Osteocyte (in vitro differentiated cells): Measurements from ENCODE around the gene TRIM33. TPM values are rescaled to one million over a fixed set of nuclear protein-coding genes. Genes with fewer than 3 reads are reported as not detected.

Experiments
- DNase-seq: peaks from one replicate; pipeline ENCODE4 v3.0.0; 2021; ENCODE audit warnings: mixed read lengths; ENCODE audit not compliant: unreplicated experiment; ENCODE audit errors: extremely low spot score
- H3K27ac Mint-ChIP-seq: one replicate; pipeline ENCODE4 v1.8.0; 2021; ENCODE audit warnings: mild to moderate bottlenecking, mixed read lengths; ENCODE audit not compliant: unreplicated experiment
- H3K27me3 Mint-ChIP-seq: one replicate; pipeline ENCODE4 v1.8.0; 2021; ENCODE audit warnings: mixed read lengths; ENCODE audit not compliant: unreplicated experiment
- H3K36me3 Mint-ChIP-seq: one replicate; pipeline ENCODE4 v1.8.0; 2021; ENCODE audit warnings: mixed read lengths; ENCODE audit not compliant: unreplicated experiment
- H3K4me1 Mint-ChIP-seq: one replicate; pipeline ENCODE4 v1.8.0; 2021; ENCODE audit warnings: mixed read lengths; ENCODE audit not compliant: unreplicated experiment
- H3K4me3 Mint-ChIP-seq: one replicate; pipeline ENCODE4 v1.8.0; 2021; ENCODE audit warnings: mild to moderate bottlenecking, moderate library complexity, mixed read lengths; ENCODE audit not compliant: unreplicated experiment
- H3K9me3 Mint-ChIP-seq: one replicate; pipeline ENCODE4 v1.8.0; 2021; ENCODE audit warnings: mixed read lengths; ENCODE audit not compliant: unreplicated experiment
- total RNA-seq: library from RNA; stranded (reverse); gene quantifications from 2 replicates; pipeline ENCODE4 v1.2.1, GENCODE V29; 2021
- TF ChIP-seq, protein P1 (sequence below): fragments of 200-600 bp; sonication (generic); IDR thresholded peaks from 2 replicates; pipeline ENCODE4 v1.5.0; 2021; ENCODE audit warnings: antibody characterized with exemption, mild to moderate bottlenecking, moderate library complexity

Gene TRIM33
- total RNA-seq, 1 donor from 2014 or later = 32.2 TPM

DNA sequence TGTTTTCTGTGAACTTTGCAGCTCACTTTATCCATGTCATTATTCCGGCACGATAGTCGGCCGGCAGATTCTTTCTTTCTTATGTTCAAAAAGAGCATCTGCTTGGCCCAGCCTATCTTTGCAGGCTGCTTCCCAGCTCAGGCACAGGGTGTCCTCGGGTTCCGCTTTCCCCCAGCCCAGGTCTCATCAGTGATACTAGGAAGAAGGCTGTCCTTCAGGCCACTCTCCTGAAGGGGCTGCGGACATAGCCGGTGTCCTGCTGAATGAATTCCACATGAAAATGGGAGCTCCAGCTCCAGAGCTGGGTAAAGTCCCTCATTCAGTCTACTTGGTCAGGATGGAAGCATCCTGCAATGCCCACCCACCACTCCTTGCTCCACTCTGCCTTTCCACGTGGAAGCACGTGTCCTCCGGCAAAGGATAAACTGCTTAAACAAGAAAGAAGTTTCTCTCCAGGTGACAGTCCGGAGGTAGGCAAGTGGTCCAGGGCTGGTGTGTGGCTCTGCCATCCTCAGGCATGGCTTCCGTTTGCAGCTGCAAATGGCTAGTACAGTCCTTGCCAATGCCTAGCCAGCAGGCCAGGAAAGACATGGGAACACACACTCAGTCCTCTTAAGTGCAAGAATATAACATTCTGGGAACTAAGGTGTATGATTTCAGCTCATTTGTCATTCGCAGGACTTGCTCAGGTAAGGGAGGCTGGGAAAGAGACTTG is 161.0 kb downstream of the TRIM33 start:
- peak; percentile 67 for DNase-seq
- H3K36me3 Mint-ChIP-seq = no peaks in the 10 kb centered on the region
- TF ChIP-seq, protein P1, sequence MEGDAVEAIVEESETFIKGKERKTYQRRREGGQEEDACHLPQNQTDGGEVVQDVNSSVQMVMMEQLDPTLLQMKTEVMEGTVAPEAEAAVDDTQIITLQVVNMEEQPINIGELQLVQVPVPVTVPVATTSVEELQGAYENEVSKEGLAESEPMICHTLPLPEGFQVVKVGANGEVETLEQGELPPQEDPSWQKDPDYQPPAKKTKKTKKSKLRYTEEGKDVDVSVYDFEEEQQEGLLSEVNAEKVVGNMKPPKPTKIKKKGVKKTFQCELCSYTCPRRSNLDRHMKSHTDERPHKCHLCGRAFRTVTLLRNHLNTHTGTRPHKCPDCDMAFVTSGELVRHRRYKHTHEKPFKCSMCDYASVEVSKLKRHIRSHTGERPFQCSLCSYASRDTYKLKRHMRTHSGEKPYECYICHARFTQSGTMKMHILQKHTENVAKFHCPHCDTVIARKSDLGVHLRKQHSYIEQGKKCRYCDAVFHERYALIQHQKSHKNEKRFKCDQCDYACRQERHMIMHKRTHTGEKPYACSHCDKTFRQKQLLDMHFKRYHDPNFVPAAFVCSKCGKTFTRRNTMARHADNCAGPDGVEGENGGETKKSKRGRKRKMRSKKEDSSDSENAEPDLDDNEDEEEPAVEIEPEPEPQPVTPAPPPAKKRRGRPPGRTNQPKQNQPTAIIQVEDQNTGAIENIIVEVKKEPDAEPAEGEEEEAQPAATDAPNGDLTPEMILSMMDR = no peak
- peaks cover 15% of the 10 kb centered on the region for H3K27me3 Mint-ChIP-seq
- no peaks in the 10 kb centered on the region for H3K9me3 Mint-ChIP-seq
- no peak overlapping the region for H3K27ac Mint-ChIP-seq
- H3K4me3 Mint-ChIP-seq = no peak overlapping the region
- peaks cover 6% of the 10 kb centered on the region for H3K4me1 Mint-ChIP-seq

DNA sequence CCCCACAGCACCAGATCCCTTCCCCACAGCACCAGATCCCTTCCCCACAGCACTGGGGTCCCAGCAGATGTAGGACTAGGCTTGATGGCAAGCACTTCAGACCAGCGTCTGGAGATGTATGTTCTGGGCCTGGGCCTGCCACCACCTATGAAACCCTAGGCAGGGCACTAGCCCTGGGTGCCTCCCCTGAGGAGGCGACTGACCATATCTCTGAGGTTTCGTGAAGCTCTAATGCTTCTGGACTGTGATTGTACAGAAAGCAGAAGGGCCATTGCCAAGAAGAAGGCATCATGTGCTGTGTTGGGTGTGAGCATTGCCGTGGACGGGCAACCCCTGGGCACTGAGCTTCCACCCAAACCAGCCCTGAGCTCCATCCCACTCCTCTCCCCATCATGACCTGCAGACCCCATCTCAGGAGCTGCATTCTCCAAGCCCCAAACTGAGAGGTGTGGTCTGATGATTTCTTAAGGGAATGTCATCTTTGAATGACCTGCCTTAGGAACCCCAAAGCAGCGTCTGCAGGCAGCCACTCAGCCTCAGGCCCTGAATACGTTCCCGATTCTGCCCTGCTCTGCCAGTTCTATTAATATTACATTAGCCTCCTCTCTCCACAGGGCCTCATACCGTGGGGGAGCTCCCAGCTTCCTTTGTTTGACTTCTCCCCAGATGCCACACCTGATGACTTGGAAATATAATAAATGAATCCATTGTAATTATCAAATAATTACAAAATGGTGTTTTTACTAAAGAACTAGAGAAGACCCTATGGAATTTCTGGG is 163.4 kb downstream of the TRIM33 start:
- peak; percentile 48 for DNase-seq
- Mint-ChIP-seq H3K27me3 (peaks cover 9% of the 10 kb centered on the region), H3K4me3 (no peak overlapping the region), H3K4me1 (peaks cover 9% of the 10 kb centered on the region), H3K9me3 (no peaks in the 10 kb centered on the region), H3K36me3 (no peaks in the 10 kb centered on the region), H3K27ac (no peak overlapping the region)
- TF ChIP-seq, protein P1 = no peak

GRCh38 chr1:114346480-114347029 is 164.4 kb downstream of the TRIM33 start:
- Mint-ChIP-seq H3K4me3 (peak overlapping the region; percentile 80), H3K36me3 (no peaks in the 10 kb centered on the region), H3K27me3 (peaks cover 9% of the 10 kb centered on the region), H3K9me3 (no peaks in the 10 kb centered on the region), H3K27ac (peak overlapping the region; percentile 90), H3K4me1 (peaks cover 20% of the 10 kb centered on the region)
- TF ChIP-seq, protein P1 = peak; percentile 100
- DNase-seq = peak; percentile 99

GRCh38 chr1:114345930-114346479 is 165.0 kb downstream of the TRIM33 start:
- H3K9me3 Mint-ChIP-seq = no peaks in the 10 kb centered on the region
- H3K4me1 Mint-ChIP-seq = peaks cover 26% of the 10 kb centered on the region
- peak overlapping the region; percentile 80 for H3K4me3 Mint-ChIP-seq
- TF ChIP-seq, protein P1 = no peak
- H3K27me3 Mint-ChIP-seq = peaks cover 9% of the 10 kb centered on the region
- DNase-seq = peak; percentile 84
- H3K36me3 Mint-ChIP-seq = no peaks in the 10 kb centered on the region
- peak overlapping the region; percentile 90 for H3K27ac Mint-ChIP-seq
